ENCODE results near the gene CGB2. TPM values are rescaled to one million over a fixed set of nuclear protein-coding genes. Genes with fewer than 3 reads are reported as not detected.
A peak's percentile ranks its signal among the peaks of the same experiment; 100 is the strongest.

Gene CGB2
- total RNA-seq, 6 donors from 2014 or later: not detected

DNA sequence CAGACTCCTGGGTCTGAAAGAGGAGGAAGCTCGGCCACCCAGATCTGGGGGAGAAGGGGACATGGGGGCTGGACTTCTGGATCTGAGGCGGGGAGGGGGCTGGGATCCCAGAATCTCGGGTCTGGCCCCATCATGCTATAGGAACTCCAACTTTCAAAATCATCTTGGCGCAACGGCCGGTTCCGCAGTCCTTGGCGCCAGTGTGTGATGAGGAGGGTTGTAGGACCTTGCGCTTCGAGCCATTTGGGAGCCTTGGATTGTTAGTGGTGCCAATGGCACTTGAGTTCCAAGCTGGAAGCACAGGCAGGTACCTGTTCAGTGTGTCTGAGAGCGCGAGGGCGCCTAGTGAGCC lies 37.7 kb upstream of the CGB2 start:
- TF ChIP-seq POLR2AphosphoS5 (IDR thresholded peaks at IDR 0.05): no peak
- TF ChIP-seq, protein P1, sequence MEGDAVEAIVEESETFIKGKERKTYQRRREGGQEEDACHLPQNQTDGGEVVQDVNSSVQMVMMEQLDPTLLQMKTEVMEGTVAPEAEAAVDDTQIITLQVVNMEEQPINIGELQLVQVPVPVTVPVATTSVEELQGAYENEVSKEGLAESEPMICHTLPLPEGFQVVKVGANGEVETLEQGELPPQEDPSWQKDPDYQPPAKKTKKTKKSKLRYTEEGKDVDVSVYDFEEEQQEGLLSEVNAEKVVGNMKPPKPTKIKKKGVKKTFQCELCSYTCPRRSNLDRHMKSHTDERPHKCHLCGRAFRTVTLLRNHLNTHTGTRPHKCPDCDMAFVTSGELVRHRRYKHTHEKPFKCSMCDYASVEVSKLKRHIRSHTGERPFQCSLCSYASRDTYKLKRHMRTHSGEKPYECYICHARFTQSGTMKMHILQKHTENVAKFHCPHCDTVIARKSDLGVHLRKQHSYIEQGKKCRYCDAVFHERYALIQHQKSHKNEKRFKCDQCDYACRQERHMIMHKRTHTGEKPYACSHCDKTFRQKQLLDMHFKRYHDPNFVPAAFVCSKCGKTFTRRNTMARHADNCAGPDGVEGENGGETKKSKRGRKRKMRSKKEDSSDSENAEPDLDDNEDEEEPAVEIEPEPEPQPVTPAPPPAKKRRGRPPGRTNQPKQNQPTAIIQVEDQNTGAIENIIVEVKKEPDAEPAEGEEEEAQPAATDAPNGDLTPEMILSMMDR (IDR thresholded peaks at IDR 0.05): no peak
- TF ChIP-seq POLR2A (IDR thresholded peaks at IDR 0.05): no peak
- no peak for TF ChIP-seq EP300 (IDR thresholded peaks at IDR 0.05)
- Histone ChIP-seq H3K9me3 (no peaks in the 10 kb centered on the region), H3K27ac (peak overlapping the region; percentile 84 to 98 (median 95)), H3K27me3 (no peaks in the 10 kb centered on the region), H3K4me3 (peak overlapping the region; percentile 33 to 84 (median 56)), H3K4me1 (peaks cover 24 to 43% (median 34%) of the 10 kb centered on the region in 4 donors), H3K36me3 (peaks cover 0 to 18% (median 6%) of the 10 kb centered on the region in 4 donors)
- 0% methylated on average over 5 to 13 of the region's 13 CpGs for WGBS, 2 donors
- DNase-seq: no peak
- ATAC-seq (ENCODE audit: low FRiP score in 2 of 2): no peak

DNA sequence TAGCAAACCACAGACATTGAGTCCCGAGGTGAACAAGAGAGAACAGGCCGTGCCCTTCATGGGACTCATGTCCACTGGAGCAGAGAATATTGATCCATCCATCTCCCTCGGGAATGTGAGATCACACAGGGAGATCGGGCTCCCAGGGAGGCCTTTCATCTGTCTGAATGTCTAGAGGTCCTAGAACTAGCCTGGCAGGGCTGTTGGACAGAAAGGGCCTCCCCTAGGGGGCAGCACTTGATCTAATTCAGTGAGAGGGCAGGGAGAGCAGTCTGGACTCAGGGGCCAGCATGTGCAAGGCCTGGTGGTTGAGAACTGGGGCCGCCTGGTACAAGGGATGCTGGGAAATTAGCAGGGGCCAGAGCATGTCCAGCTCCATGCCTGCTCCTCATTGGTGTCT lies 33.7 kb upstream of the CGB2 start:
- H3K4me1 ChIP-seq: peaks cover 10 to 14% (median 12%) of the 10 kb centered on the region in 4 donors
- ATAC-seq (ENCODE audit: low FRiP score in 2 of 2) (no peak), DNase-seq (peak in 1 of 2 donors; percentile 33)
- TF ChIP-seq, protein P1 (IDR thresholded peaks at IDR 0.05): peak in 5 of 6 experiments; percentile 14 to 30 (median 28)
- TF ChIP-seq EP300 (IDR thresholded peaks at IDR 0.05) (no peak), POLR2AphosphoS5 (IDR thresholded peaks at IDR 0.05) (no peak)
- 61 to 81% methylated on average over 4 to 5 of the region's 5 CpGs for WGBS, 2 donors
- no peaks in the 10 kb centered on the region for H3K9me3 ChIP-seq
- no peaks in the 10 kb centered on the region for H3K27me3 ChIP-seq
- H3K36me3 ChIP-seq: peaks cover 0 to 17% (median 3%) of the 10 kb centered on the region in 4 donors
- no peak overlapping the region for H3K27ac ChIP-seq
- H3K4me3 ChIP-seq: no peak overlapping the region

DNA sequence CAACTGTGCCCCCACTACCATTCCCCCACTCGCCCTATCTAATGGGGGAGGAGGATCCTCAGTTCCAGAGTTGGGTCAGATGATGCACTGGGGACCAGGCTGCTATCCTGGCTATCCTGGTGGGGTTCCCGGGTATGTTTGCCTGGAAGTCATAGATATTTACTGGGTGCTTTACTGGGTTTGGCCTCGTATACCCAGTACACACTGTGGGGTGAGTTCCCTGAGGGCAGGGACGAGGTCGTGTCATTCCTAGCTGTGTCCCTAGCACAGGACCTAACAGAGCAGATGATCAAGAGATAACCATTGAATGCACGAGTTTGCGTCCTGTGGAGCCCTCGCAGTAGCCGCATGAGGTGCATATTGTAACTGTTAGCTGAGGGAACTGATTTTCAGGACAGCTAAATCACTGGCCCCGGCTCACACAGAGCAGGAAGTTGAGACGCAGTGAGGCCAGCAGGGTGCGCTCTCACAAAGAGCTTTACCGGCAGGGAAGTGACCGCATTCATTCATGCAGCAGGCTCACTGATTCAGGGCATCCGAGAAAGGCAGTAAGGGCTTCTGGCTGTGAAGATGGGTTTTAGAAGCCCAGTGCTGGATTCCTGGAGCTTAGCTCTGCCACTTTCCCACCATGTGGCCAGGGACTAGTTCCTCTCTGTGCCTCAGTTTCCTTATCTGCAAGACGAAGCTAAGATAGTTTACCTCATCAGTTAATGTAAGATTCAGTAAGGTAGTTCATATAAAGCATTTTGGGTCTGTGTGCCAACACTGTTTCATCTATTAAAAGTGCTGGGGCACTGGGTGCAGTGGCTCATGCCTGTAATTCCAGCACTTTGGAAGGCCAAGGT lies 32.0 kb upstream of the CGB2 start:
- TF ChIP-seq POLR2AphosphoS5 (IDR thresholded peaks at IDR 0.05): no peak
- TF ChIP-seq, protein P1 (IDR thresholded peaks at IDR 0.05): peak; percentile 19 to 55 (median 41)
- no peak for TF ChIP-seq POLR2A (IDR thresholded peaks at IDR 0.05)
- 56 to 63% methylated on average over 14 to 16 of the region's 16 CpGs for WGBS, 2 donors
- Histone ChIP-seq H3K27me3 (no peaks in the 10 kb centered on the region), H3K36me3 (peaks cover 0 to 34% (median 12%) of the 10 kb centered on the region in 4 donors), H3K9me3 (no peaks in the 10 kb centered on the region), H3K4me1 (peaks cover 3 to 7% (median 4%) of the 10 kb centered on the region in 4 donors), H3K4me3 (no peak overlapping the region), H3K27ac (no peak overlapping the region)
- ATAC-seq (ENCODE audit: low FRiP score in 2 of 2): peak; percentile 55 to 84
- peak in 1 of 2 donors; percentile 46 for DNase-seq

DNA sequence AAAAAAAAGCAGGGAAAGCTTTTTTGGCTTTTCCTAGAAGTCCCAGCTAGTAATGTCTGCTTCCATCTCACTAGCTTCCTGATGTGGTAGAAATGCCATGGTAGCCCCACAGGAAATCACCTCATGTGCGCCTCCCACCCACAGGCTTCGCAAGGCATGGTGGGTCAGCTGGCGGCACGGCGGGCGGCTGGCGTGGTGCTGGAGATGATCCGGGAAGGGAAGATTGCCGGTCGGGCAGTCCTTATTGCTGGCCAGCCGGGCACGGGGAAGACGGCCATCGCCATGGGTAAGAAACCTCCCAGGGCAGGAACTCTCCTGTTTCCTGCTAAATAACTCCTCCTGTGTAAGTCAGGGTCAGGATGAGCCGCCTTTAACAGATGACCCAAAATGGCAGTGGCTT lies 27.6 kb upstream of the CGB2 start:
- DNase-seq (peak in 1 of 2 donors; percentile 66), ATAC-seq (ENCODE audit: low FRiP score in 2 of 2) (no peak)
- 97 to 98% methylated on average over 15 of the region's 15 CpGs for WGBS, 2 donors

More for the DNA sequence above, 27.6 kb upstream of the CGB2 start:
- Histone ChIP-seq H3K4me1 (no peaks in the 10 kb centered on the region), H3K36me3 (peaks cover 22 to 76% (median 41%) of the 10 kb centered on the region in 4 donors), H3K4me3 (no peak overlapping the region), H3K9me3 (no peaks in the 10 kb centered on the region), H3K27ac (no peak overlapping the region), H3K27me3 (no peaks in the 10 kb centered on the region)
- TF ChIP-seq EP300 (IDR thresholded peaks at IDR 0.05) (no peak), POLR2AphosphoS5 (IDR thresholded peaks at IDR 0.05) (no peak), POLR2A (IDR thresholded peaks at IDR 0.05) (no peak)
- TF ChIP-seq, protein P1 (IDR thresholded peaks at IDR 0.05): no peak

All from upper lobe of left lung (tissue), 6 donors.